A673 (cell line): Measurements from ENCODE around the gene GPR137.

ENCODE experiments used
- CTCF ChIP-seq: fragments of 300-800, 200-600 bp; sonication (generic); conservative IDR thresholded peaks from 2 replicates; pipeline ENCODE4 v1.5.1; 2017; ENCODE audit warnings: low read depth, mild to moderate bottlenecking, antibody characterized with exemption, low read length, moderate library complexity, mixed read lengths
- EZH2 ChIP-seq: fragments of 200-600 bp; sonication (generic); IDR thresholded peaks from 2 replicates; pipeline ENCODE4 v1.6.1; 2017; ENCODE audit warnings: borderline replicate concordance, low read depth, mild to moderate bottlenecking, mixed read lengths, antibody characterized with exemption, low read length; ENCODE audit not compliant: poor library complexity, severe bottlenecking

GRCh38 chr11:64268025-64268892 is 17.4 kb upstream of the GPR137 start:
- TF ChIP-seq CTCF, result no peak
- no peak for TF ChIP-seq EZH2
